OCI-LY7 (cell line): ENCODE measurements around the gene AAMDC.

Experiments used
- EZH2phosphoT487 ChIP-seq: fragments of 200-600 bp; sonication (generic); IDR thresholded peaks from 2 replicates; pipeline ENCODE4 v1.6.1; 2018; ENCODE audit warnings: low read depth, borderline replicate concordance, mild to moderate bottlenecking, mixed run types, antibody characterized with exemption, low read length, moderate library complexity, mixed read lengths
- TF ChIP-seq, protein P1 (sequence below): fragments of 200-600 bp; sonication (generic); conservative IDR thresholded peaks from 2 replicates; pipeline ENCODE4 v1.5.1; 2014; ENCODE audit warnings: mild to moderate bottlenecking, antibody characterized with exemption, low read length, moderate library complexity, mixed read lengths

- TF ChIP-seq, protein P1, sequence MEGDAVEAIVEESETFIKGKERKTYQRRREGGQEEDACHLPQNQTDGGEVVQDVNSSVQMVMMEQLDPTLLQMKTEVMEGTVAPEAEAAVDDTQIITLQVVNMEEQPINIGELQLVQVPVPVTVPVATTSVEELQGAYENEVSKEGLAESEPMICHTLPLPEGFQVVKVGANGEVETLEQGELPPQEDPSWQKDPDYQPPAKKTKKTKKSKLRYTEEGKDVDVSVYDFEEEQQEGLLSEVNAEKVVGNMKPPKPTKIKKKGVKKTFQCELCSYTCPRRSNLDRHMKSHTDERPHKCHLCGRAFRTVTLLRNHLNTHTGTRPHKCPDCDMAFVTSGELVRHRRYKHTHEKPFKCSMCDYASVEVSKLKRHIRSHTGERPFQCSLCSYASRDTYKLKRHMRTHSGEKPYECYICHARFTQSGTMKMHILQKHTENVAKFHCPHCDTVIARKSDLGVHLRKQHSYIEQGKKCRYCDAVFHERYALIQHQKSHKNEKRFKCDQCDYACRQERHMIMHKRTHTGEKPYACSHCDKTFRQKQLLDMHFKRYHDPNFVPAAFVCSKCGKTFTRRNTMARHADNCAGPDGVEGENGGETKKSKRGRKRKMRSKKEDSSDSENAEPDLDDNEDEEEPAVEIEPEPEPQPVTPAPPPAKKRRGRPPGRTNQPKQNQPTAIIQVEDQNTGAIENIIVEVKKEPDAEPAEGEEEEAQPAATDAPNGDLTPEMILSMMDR = no peak
- TF ChIP-seq EZH2phosphoT487 = no peak
These were observed 47.8 kb downstream of the AAMDC start for GRCh38 chr11:77868744-77869143.
